H9 (cell line): ENCODE measurements around the gene GSN. TPM values are rescaled to one million over a fixed set of nuclear protein-coding genes. Genes with fewer than 3 reads are reported as not detected.

Source experiments
- DNase-seq: peaks from one replicate; pipeline ENCODE4 v3.0.0-alpha.2; 2017
- H2AFZ ChIP-seq: one replicate; pipeline ENCODE4 v1.6.1; 2013; ENCODE audit warnings: mild to moderate bottlenecking, low read length, control low read depth, moderate library complexity
- H2AK5ac ChIP-seq: 2 replicates; pipeline ENCODE4 v1.6.1; 2013; ENCODE audit warnings: low read length, control low read depth, mixed read lengths; ENCODE audit not compliant: insufficient read length
- H2BK120ac ChIP-seq: one replicate; pipeline ENCODE4 v1.6.1; 2013; ENCODE audit warnings: low read depth, mild to moderate bottlenecking, low read length, control low read depth, inconsistent platforms; ENCODE audit not compliant: poor library complexity, severe bottlenecking
- H2BK12ac ChIP-seq: 2 replicates; pipeline ENCODE4 v1.6.1; 2013; ENCODE audit warnings: low read length, control low read depth, mixed read lengths, low read depth; ENCODE audit not compliant: insufficient read length
- H2BK15ac ChIP-seq: 2 replicates; pipeline ENCODE4 v1.6.1; 2013; ENCODE audit warnings: low read depth, low read length, control low read depth
- H2BK20ac ChIP-seq: one replicate; pipeline ENCODE4 v1.6.1; 2013; ENCODE audit warnings: low read depth, mild to moderate bottlenecking, low read length, control low read depth, inconsistent platforms; ENCODE audit not compliant: poor library complexity, severe bottlenecking
- H2BK5ac ChIP-seq: 2 replicates; pipeline ENCODE4 v1.6.1; 2013; ENCODE audit warnings: low read length, control low read depth, mixed read lengths; ENCODE audit not compliant: insufficient read length
- H3K14ac ChIP-seq: 2 replicates; pipeline ENCODE4 v1.6.1; 2013; ENCODE audit warnings: low read length, control low read depth; ENCODE audit not compliant: insufficient read depth
- H3K18ac ChIP-seq: 2 replicates; pipeline ENCODE4 v1.6.1; 2013; ENCODE audit warnings: low read depth, mild to moderate bottlenecking, mixed read lengths, low read length, control low read depth; ENCODE audit not compliant: insufficient read length
- H3K23ac ChIP-seq: 2 replicates; pipeline ENCODE4 v1.6.1; 2013; ENCODE audit warnings: low read length, control low read depth, mixed read lengths, low read depth; ENCODE audit not compliant: insufficient read length
- H3K23me2 ChIP-seq: 2 replicates; pipeline ENCODE4 v1.6.1; 2013; ENCODE audit warnings: low read depth, mild to moderate bottlenecking, mixed read lengths, low read length, control low read depth; ENCODE audit not compliant: insufficient read length, poor library complexity, severe bottlenecking
- H3K27ac ChIP-seq: 2 replicates; pipeline ENCODE4 v1.5.1; 2013; ENCODE audit warnings: low read length, control low read depth, mixed read lengths, low read depth; ENCODE audit not compliant: insufficient read length
- H3K27me3 ChIP-seq: 2 replicates; pipeline ENCODE4 v1.6.1; 2013; ENCODE audit warnings: low read length, control low read depth, inconsistent platforms; ENCODE audit not compliant: insufficient read depth
- H3K4ac ChIP-seq: 2 replicates; pipeline ENCODE4 v1.6.1; 2013; ENCODE audit warnings: low read depth, mild to moderate bottlenecking, control low read depth, inconsistent platforms, low read length, moderate library complexity
- H3K4me1 ChIP-seq: 2 replicates; pipeline ENCODE4 v1.6.1; 2013; ENCODE audit warnings: low read length, control low read depth, inconsistent platforms; ENCODE audit not compliant: insufficient read depth
- H3K4me2 ChIP-seq: 2 replicates; pipeline ENCODE4 v1.6.1; 2013; ENCODE audit warnings: low read length, control low read depth, mixed read lengths; ENCODE audit not compliant: insufficient read length, insufficient read depth
- H3K56ac ChIP-seq: 2 replicates; pipeline ENCODE4 v1.6.1; 2013; ENCODE audit warnings: low read depth, mild to moderate bottlenecking, mixed read lengths, low read length, control low read depth; ENCODE audit not compliant: insufficient read length
- H3K79me1 ChIP-seq: 2 replicates; pipeline ENCODE4 v1.6.1; 2013; ENCODE audit warnings: low read depth, mild to moderate bottlenecking, moderate library complexity, low read length, control low read depth, inconsistent platforms; ENCODE audit not compliant: insufficient read depth, poor library complexity, severe bottlenecking
- H3K79me2 ChIP-seq: 2 replicates; pipeline ENCODE4 v1.6.1; 2013; ENCODE audit warnings: low read length, control low read depth, inconsistent platforms; ENCODE audit not compliant: insufficient read depth
- H3K9ac ChIP-seq: 2 replicates; pipeline ENCODE4 v1.6.1; 2013; ENCODE audit warnings: low read length, control low read depth, mixed read lengths; ENCODE audit not compliant: insufficient read length; ENCODE audit errors: extremely low read depth
- H3K9me3 ChIP-seq: one replicate; pipeline ENCODE4 v1.6.1; 2013; ENCODE audit warnings: low read depth, low read length, inconsistent platforms; ENCODE audit not compliant: control insufficient read depth
- H3T11ph ChIP-seq: one replicate; pipeline ENCODE4 v1.6.1; 2013; ENCODE audit warnings: mild to moderate bottlenecking, low read length, control low read depth, inconsistent platforms
- H4K20me1 ChIP-seq: one replicate; pipeline ENCODE4 v1.6.1; 2013; ENCODE audit not compliant: control insufficient read depth, insufficient read length, insufficient read depth
- H4K5ac ChIP-seq: 2 replicates; pipeline ENCODE4 v1.6.1; 2013; ENCODE audit warnings: low read depth, mild to moderate bottlenecking, mixed read lengths, low read length, control low read depth; ENCODE audit not compliant: insufficient read length
- H4K8ac ChIP-seq: replicated peaks from 2 replicates; pipeline ENCODE4 v1.6.1; 2013; ENCODE audit warnings: low read length, control low read depth, mixed read lengths, low read depth; ENCODE audit not compliant: insufficient read length
- H4K91ac ChIP-seq: 2 replicates; pipeline ENCODE4 v1.6.1; 2013; ENCODE audit warnings: low read depth, mild to moderate bottlenecking, moderate library complexity, mixed read lengths, low read length, control low read depth; ENCODE audit not compliant: insufficient read length
- H3K27ac Mint-ChIP-seq, 3 experiments: 2 replicates in 2 of 3; 3 replicates in 1 of 3; pipeline ENCODE4 v1.8.0; 2020 to 2021; ENCODE audit warnings: mixed read lengths in 3 of 3, mild to moderate bottlenecking in 1 of 3, moderate library complexity in 1 of 3
- H3K27me3 Mint-ChIP-seq: 2 replicates; pipeline ENCODE4 v1.8.0; 2021; ENCODE audit warnings: low read depth, mild to moderate bottlenecking, moderate library complexity, mixed read lengths
- H3K36me3 Mint-ChIP-seq, 3 experiments: 2 replicates in 2 of 3; 3 replicates in 1 of 3; pipeline ENCODE4 v1.8.0; 2020 to 2021; ENCODE audit warnings: low read depth in 3 of 3, mixed read lengths in 3 of 3; ENCODE audit not compliant: insufficient read depth in 1 of 3
- H3K4me1 Mint-ChIP-seq, 2 experiments: 2 replicates each; pipeline ENCODE4 v1.8.0; 2020; ENCODE audit warnings: mixed read lengths in 2 of 2
- H3K4me3 Mint-ChIP-seq, 2 experiments: 2 replicates in 1 of 2; 3 replicates in 1 of 2; pipeline ENCODE4 v1.8.0; 2020 to 2021; ENCODE audit warnings: mild to moderate bottlenecking in 2 of 2, mixed read lengths in 2 of 2, moderate library complexity in 1 of 2
- H3K9me3 Mint-ChIP-seq, 2 experiments: 2 replicates in 1 of 2; 3 replicates in 1 of 2; pipeline ENCODE4 v1.8.0; 2020; ENCODE audit warnings: mild to moderate bottlenecking in 2 of 2, mixed read lengths in 2 of 2, moderate library complexity in 1 of 2
- CTCF ChIP-seq: fragments of 200-600 bp; sonication (generic); conservative IDR thresholded peaks from 3 replicates; pipeline ENCODE4 v1.8.0; 2021; ENCODE audit warnings: antibody characterized with exemption, mild to moderate bottlenecking
- WGBS: extraction: QIAGEN DNeasy Blood & Tissue Kit; methylation state at CpG from one replicate; pipeline ENCODE4 v1.1.7; 2013; ENCODE audit warnings: missing lambda C conversion rate, low lambda C conversion rate, mixed read lengths; ENCODE audit not compliant: insufficient read length; ENCODE audit errors: extremely low coverage; 5-methylcytosine and 5-hydroxymethylcytosine counted together
- total RNA-seq: library from RNA; stranded (reverse); gene quantifications from 2 replicates; pipeline ENCODE4 v1.2.1, GENCODE V29; 2021

The GSN gene
- total RNA-seq, 1 experiment from 2014 or later = 14.9 TPM

- Mint-ChIP-seq H3K27me3 (peaks cover 92% of the 10 kb centered on the region), H3K9me3 (no peaks in the 10 kb centered on the region; a peak in 1 of 5 replicates), H3K36me3 (no peaks in the 10 kb centered on the region; a peak in 1 of 7 replicates), H3K27ac (no peak overlapping the region), H3K4me3 (no peak overlapping the region), H3K4me1 (peaks cover 28 to 29% of the 10 kb centered on the region in 2 experiments)
- Histone ChIP-seq H3K14ac (no peak overlapping the region), H2BK120ac (no peak overlapping the region), H4K8ac (no peak overlapping the region), H3T11ph (no peak overlapping the region), H4K91ac (no peak overlapping the region), H3K79me1 (no peaks in the 10 kb centered on the region), H3K4me1 (peaks cover 10% of the 10 kb centered on the region; the same call in 1 of the 2 replicates), H2BK5ac (no peak overlapping the region), H3K4ac (no peak overlapping the region), H2AFZ (no peak overlapping the region), H3K4me2 (no peak overlapping the region), H3K23me2 (no peaks in the 10 kb centered on the region), H2AK5ac (no peak overlapping the region), H3K9ac (no peak overlapping the region), H2BK20ac (no peak overlapping the region), H3K27me3 (peaks cover 14% of the 10 kb centered on the region; the same call in 1 of the 2 replicates), H4K20me1 (no peaks in the 10 kb centered on the region), H3K18ac (no peak overlapping the region), H3K56ac (no peak overlapping the region), H3K79me2 (no peaks in the 10 kb centered on the region), H3K9me3 (no peaks in the 10 kb centered on the region), H3K27ac (no peak overlapping the region), H4K5ac (no peak overlapping the region), H3K23ac (no peak overlapping the region), H2BK12ac (no peak overlapping the region), H2BK15ac (no peak overlapping the region)
- DNase-seq = no peak
- WGBS = no CpG with 5 or more reads among the region's 1 CpG
- TF ChIP-seq CTCF = no peak
Measured at GRCh38 chr9:121262423-121262822, 5.5 kb upstream of the GSN start.
